GM23338 (cell line): ENCODE measurements around the gene COMMD7.

Experiments
- CREB1 ChIP-seq: fragments of 250-450 bp; sonication (Bioruptor Pico); IDR thresholded peaks from 2 replicates; pipeline ENCODE4 v1.5.0; 2020; ENCODE audit warnings: low read depth, mild to moderate bottlenecking, moderate library complexity
- CTCF ChIP-seq, 2 experiments: fragments of 200-600 bp in 1 of 2; sonication (generic) in 1 of 2; conservative IDR thresholded peaks; 2 replicates each; pipeline versions ENCODE4 v1.5.1 to v1.6.1; 2016 to 2017; ENCODE audit warnings: antibody characterized with exemption in 2 of 2, low read depth in 2 of 2, mild to moderate bottlenecking in 2 of 2, moderate library complexity in 1 of 2
- EZH2 ChIP-seq: fragments of 200-600 bp; sonication (generic); IDR thresholded peaks from one replicate; pipeline ENCODE4 v1.8.0; 2017; ENCODE audit warnings: antibody characterized with exemption, mild to moderate bottlenecking, low read depth; ENCODE audit not compliant: unreplicated experiment
- EZH2phosphoT487 ChIP-seq: fragments of 200-600 bp; sonication (generic); IDR thresholded peaks from one replicate; pipeline ENCODE4 v1.8.1; 2018; ENCODE audit warnings: antibody characterized with exemption; ENCODE audit not compliant: unreplicated experiment
- JUNB ChIP-seq: IDR thresholded peaks from one replicate; pipeline ENCODE4 v1.6.1; 2016; ENCODE audit warnings: antibody characterized with exemption; ENCODE audit not compliant: unreplicated experiment
- NANOG ChIP-seq: IDR thresholded peaks from 2 replicates; pipeline ENCODE4 v1.6.1; 2016; ENCODE audit warnings: antibody characterized with exemption, borderline replicate concordance
- POLR2AphosphoS5 ChIP-seq: IDR thresholded peaks from 2 replicates; pipeline ENCODE4 v1.6.1; 2016; ENCODE audit warnings: antibody characterized with exemption, low read depth
- ZNF331 ChIP-seq: fragments of 250-450 bp; sonication (Bioruptor Pico); IDR thresholded peaks from 2 replicates; pipeline ENCODE4 v1.5.0; 2020; ENCODE audit warnings: low read depth, mild to moderate bottlenecking, moderate library complexity
- TF ChIP-seq, protein P1 (sequence below): IDR thresholded peaks from one replicate; pipeline ENCODE4 v1.6.1; 2018; ENCODE audit warnings: antibody characterized with exemption; ENCODE audit not compliant: unreplicated experiment

DNA sequence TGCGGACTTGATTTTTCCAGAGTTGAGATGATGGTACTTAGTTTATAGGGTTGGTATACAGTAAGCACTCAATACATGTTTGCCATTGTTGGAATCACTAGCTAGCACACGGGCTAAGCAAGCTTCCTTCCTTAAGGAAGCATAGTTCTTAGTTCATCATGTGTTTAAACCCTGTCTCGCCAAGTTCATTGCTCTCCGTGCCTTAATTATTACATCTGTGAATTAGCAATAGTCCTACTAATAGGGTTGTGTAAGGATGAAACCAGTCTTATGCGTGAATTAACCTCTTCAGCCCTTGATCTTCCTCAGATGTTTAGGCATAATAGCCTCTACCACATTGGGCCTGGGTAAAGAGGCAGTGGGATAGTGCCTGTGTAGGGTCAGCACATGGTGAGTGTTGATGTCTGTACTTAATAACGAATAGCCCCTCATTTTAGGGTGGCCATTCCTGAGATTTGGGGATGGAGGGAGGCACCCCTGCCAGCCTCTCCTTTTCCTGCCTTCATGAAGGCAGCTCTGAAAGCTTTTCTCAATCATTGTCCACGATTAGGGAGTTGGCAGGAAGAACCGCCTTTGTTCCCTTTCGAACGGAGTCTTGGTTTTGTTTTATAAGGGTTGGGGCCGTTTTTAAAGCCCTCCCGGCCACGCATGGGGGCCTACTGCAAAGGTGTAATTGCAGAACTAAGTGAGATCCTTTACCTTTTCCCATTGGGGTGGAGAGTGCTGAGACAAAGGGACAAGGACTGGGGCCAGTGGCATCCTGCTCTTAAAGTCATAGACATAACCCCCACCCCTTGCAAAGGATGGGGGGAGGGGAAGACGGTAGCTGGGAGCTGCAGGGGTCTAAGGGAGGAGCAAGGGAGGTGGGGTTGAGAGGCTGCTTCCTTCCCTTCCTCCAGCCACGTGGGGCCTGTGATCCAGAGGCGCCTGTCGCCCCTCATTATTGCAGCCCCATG lies 21.0 kb upstream of the COMMD7 start:
- no peak for TF ChIP-seq CTCF (conservative IDR thresholded peaks at IDR 0.05; ENCODE audit: low read depth in 2 of 2)
- no peak for TF ChIP-seq EZH2
- TF ChIP-seq POLR2AphosphoS5: peak; percentile 98
- no peak for TF ChIP-seq JUNB
- TF ChIP-seq, protein P1, sequence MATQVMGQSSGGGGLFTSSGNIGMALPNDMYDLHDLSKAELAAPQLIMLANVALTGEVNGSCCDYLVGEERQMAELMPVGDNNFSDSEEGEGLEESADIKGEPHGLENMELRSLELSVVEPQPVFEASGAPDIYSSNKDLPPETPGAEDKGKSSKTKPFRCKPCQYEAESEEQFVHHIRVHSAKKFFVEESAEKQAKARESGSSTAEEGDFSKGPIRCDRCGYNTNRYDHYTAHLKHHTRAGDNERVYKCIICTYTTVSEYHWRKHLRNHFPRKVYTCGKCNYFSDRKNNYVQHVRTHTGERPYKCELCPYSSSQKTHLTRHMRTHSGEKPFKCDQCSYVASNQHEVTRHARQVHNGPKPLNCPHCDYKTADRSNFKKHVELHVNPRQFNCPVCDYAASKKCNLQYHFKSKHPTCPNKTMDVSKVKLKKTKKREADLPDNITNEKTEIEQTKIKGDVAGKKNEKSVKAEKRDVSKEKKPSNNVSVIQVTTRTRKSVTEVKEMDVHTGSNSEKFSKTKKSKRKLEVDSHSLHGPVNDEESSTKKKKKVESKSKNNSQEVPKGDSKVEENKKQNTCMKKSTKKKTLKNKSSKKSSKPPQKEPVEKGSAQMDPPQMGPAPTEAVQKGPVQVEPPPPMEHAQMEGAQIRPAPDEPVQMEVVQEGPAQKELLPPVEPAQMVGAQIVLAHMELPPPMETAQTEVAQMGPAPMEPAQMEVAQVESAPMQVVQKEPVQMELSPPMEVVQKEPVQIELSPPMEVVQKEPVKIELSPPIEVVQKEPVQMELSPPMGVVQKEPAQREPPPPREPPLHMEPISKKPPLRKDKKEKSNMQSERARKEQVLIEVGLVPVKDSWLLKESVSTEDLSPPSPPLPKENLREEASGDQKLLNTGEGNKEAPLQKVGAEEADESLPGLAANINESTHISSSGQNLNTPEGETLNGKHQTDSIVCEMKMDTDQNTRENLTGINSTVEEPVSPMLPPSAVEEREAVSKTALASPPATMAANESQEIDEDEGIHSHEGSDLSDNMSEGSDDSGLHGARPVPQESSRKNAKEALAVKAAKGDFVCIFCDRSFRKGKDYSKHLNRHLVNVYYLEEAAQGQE: peak; percentile 25
- TF ChIP-seq CREB1: no peak
- TF ChIP-seq ZNF331: no peak
- no peak for TF ChIP-seq EZH2phosphoT487
- TF ChIP-seq NANOG: no peak; the same call in 1 of the 2 replicates
